ENCODE results near the gene GARIN1A. TPM values are rescaled to one million over a fixed set of nuclear protein-coding genes. Genes with fewer than 3 reads are reported as not detected.
"Not testable (repeated sequence)": the region's sequence is repeated elsewhere in the genome, so short reads cannot be mapped to it uniquely, and the experiment has no call there.

The GARIN1A gene
- total RNA-seq, 2 experiments from 2014 or later: 0.06 to 0.29 TPM

DNA sequence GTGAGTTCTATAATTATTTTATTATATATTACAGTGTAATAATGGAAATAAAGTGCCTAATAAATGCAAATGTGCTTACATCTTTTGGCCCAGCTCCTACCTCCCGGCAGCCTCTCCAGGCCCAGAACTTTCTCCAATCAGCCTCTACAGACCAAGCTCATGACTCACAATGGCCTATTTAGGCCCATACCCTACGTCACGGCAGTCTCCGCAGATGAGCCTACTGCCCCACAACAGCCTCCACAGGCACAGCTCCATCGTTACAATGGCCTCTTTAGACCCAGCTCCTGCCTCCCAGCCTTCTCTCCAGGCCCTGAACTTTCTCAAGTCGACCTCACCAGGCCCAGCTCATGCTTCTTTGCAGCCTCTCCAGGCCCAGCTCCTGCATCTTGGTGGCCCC lies 21.0 kb upstream of the GARIN1A start:
- BruUV-seq (replicated peaks): not testable (repeated sequence)

DNA sequence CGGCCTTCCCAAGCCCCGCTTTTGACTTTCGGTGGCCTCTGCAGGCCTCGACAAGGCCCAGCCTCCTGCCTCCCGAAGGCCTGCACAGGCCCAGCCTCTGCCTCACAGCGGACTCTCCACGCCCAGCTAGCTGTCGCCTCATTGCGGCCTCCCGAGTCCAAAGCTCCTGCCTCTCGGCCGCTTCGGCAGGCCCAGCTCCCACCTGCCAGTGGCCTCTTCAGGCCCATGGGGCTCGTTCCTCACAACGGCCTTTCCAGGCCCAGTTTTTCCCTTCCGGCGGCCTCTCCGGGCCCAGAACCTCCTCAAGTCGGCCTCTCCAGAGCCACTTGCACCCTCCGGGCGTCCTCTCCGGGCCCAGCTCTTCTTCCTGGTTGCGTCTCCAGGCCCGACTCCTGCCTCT lies 19.5 kb upstream of the GARIN1A start:
- H3K27ac ChIP-seq (ENCODE audit: low read depth, low read length, poor library complexity, severe bottlenecking); H3K9me3 ChIP-seq (ENCODE audit: low read length); H3K4me2 ChIP-seq (ENCODE audit: low read length); H3K4me1 ChIP-seq (ENCODE audit: insufficient read depth, low read length, poor library complexity, severe bottlenecking); H4K20me1 ChIP-seq (ENCODE audit: insufficient read depth, low read length); H2AFZ ChIP-seq (ENCODE audit: low read length); H3K79me2 ChIP-seq (ENCODE audit: insufficient read depth, low read depth, low read length); BruUV-seq (replicated peaks); H3K36me3 ChIP-seq (ENCODE audit: insufficient read depth, low read length); intact Hi-C loops (cut with micrococcal nuclease; ENCODE audit: unreplicated experiment); CTCF ChIA-PET (ENCODE audit: unreplicated experiment); DNase-seq (ENCODE audit: low spot score); H3K4me3 ChIP-seq (ENCODE audit: low read depth, low read length, poor library complexity, severe bottlenecking); H3K9me2 ChIP-seq (ENCODE audit: insufficient read depth, low read length): not testable (repeated sequence)
- POLR2A ChIA-PET: interaction anchor here (0.7 kb wide), 1 partner anchor 179 kb away, joined by 3 read pairs; no protein-coding TSS in a partner anchor

More for the DNA sequence above, 21.0 kb upstream of the GARIN1A start:
- DNase-seq (ENCODE audit: low spot score); H3K27ac ChIP-seq (ENCODE audit: low read depth, low read length, poor library complexity, severe bottlenecking); H3K9me2 ChIP-seq (ENCODE audit: insufficient read depth, low read length); intact Hi-C loops (cut with micrococcal nuclease; ENCODE audit: unreplicated experiment); H3K4me2 ChIP-seq (ENCODE audit: low read length); H4K20me1 ChIP-seq (ENCODE audit: insufficient read depth, low read length); H3K79me2 ChIP-seq (ENCODE audit: insufficient read depth, low read depth, low read length); POLR2A ChIA-PET; H3K4me1 ChIP-seq (ENCODE audit: insufficient read depth, low read length, poor library complexity, severe bottlenecking); H3K36me3 ChIP-seq (ENCODE audit: insufficient read depth, low read length); H3K9me3 ChIP-seq (ENCODE audit: low read length); H2AFZ ChIP-seq (ENCODE audit: low read length); CTCF ChIA-PET (ENCODE audit: unreplicated experiment); H3K4me3 ChIP-seq (ENCODE audit: low read depth, low read length, poor library complexity, severe bottlenecking): not testable (repeated sequence)

DNA sequence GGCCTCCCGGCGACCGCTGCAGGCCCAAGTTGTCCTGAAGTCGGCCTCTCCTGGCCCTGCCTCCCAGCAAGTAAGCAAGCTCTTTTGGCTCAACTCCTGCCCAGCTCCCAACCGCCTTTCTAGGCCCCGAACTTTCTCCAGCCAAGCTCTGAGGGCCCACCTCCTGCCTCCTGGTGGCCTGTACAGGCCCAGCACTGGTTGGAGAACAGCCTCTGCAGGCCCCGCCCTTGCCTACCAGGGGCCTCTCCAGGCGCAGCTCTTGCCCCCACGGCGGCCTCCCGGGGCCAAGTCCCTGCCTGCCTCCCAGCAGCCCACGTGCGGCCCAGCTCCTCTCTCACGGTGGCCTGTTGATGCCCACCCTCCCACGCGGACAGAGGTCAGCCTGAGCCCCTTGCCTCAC lies 18.9 kb upstream of the GARIN1A start:
- CTCF ChIA-PET (ENCODE audit: unreplicated experiment); H3K4me3 ChIP-seq (ENCODE audit: low read depth, low read length, poor library complexity, severe bottlenecking); H3K79me2 ChIP-seq (ENCODE audit: insufficient read depth, low read depth, low read length); BruUV-seq (replicated peaks); H3K9me2 ChIP-seq (ENCODE audit: insufficient read depth, low read length); H3K36me3 ChIP-seq (ENCODE audit: insufficient read depth, low read length); H3K27ac ChIP-seq (ENCODE audit: low read depth, low read length, poor library complexity, severe bottlenecking); H4K20me1 ChIP-seq (ENCODE audit: insufficient read depth, low read length); H3K9me3 ChIP-seq (ENCODE audit: low read length); intact Hi-C loops (cut with micrococcal nuclease; ENCODE audit: unreplicated experiment); H3K4me1 ChIP-seq (ENCODE audit: insufficient read depth, low read length, poor library complexity, severe bottlenecking); H3K4me2 ChIP-seq (ENCODE audit: low read length); DNase-seq (ENCODE audit: low spot score); H2AFZ ChIP-seq (ENCODE audit: low read length): not testable (repeated sequence)
- POLR2A ChIA-PET: interaction anchor here (0.7 kb wide), 1 partner anchor 179 kb away, joined by 3 read pairs; no protein-coding TSS in a partner anchor

DNA sequence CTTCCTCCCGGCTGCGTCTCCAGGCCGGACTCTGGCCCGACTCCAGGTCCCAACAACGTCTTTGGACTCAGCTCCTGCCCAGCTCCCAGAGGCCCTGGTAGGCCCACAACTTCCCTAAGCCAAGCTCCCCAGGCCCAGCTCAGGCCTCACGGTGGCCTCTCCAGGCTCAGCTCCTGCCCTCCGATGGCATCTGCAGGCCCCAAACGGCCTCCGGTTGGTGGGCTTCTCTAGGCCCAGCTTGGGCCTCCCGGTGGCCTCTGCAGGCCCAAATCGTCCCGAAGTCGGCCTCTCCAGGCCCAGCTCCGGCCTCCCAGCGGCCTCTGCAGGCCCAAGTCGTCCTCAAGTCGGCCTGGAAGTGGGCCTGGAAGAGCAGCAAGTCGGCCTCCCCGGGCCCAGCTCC lies 18.0 kb upstream of the GARIN1A start:
- H3K4me3 ChIP-seq (ENCODE audit: low read depth, low read length, poor library complexity, severe bottlenecking); H3K79me2 ChIP-seq (ENCODE audit: insufficient read depth, low read depth, low read length); H2AFZ ChIP-seq (ENCODE audit: low read length); BruUV-seq (replicated peaks); H3K36me3 ChIP-seq (ENCODE audit: insufficient read depth, low read length); CTCF ChIA-PET (ENCODE audit: unreplicated experiment); H3K4me1 ChIP-seq (ENCODE audit: insufficient read depth, low read length, poor library complexity, severe bottlenecking); H3K9me2 ChIP-seq (ENCODE audit: insufficient read depth, low read length); H3K4me2 ChIP-seq (ENCODE audit: low read length); intact Hi-C loops (cut with micrococcal nuclease; ENCODE audit: unreplicated experiment); H4K20me1 ChIP-seq (ENCODE audit: insufficient read depth, low read length); DNase-seq (ENCODE audit: low spot score); H3K9me3 ChIP-seq (ENCODE audit: low read length); H3K27ac ChIP-seq (ENCODE audit: low read depth, low read length, poor library complexity, severe bottlenecking); POLR2A ChIA-PET: not testable (repeated sequence)

DNA sequence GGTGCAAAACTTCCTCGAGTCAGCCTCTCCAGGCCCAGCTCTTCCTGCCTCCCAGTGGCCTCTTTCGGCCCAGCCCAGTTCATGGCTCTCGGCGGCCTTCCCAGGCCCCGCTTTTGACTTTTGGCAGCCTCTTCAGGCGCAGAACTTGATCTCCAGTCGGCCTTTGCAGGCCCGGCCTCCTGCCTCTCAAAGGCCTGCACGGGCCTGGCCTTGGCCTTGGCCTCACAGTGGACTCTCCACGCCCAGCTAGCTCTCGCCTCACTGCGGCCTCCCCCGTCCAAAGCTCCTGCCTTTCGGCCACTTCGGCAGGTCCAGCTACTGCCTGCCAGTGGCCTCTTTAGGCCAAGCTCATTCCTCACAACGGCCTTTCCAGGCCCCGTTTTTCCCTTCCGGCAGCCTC lies 17.6 kb upstream of the GARIN1A start:
- H3K4me1 ChIP-seq (ENCODE audit: insufficient read depth, low read length, poor library complexity, severe bottlenecking); CTCF ChIA-PET (ENCODE audit: unreplicated experiment); H3K36me3 ChIP-seq (ENCODE audit: insufficient read depth, low read length); BruUV-seq (replicated peaks); H3K9me3 ChIP-seq (ENCODE audit: low read length); POLR2A ChIA-PET; H3K9me2 ChIP-seq (ENCODE audit: insufficient read depth, low read length); H3K4me2 ChIP-seq (ENCODE audit: low read length); intact Hi-C loops (cut with micrococcal nuclease; ENCODE audit: unreplicated experiment); H3K27ac ChIP-seq (ENCODE audit: low read depth, low read length, poor library complexity, severe bottlenecking); H3K4me3 ChIP-seq (ENCODE audit: low read depth, low read length, poor library complexity, severe bottlenecking); H2AFZ ChIP-seq (ENCODE audit: low read length); H3K79me2 ChIP-seq (ENCODE audit: insufficient read depth, low read depth, low read length); H4K20me1 ChIP-seq (ENCODE audit: insufficient read depth, low read length); DNase-seq (ENCODE audit: low spot score): not testable (repeated sequence)

DNA sequence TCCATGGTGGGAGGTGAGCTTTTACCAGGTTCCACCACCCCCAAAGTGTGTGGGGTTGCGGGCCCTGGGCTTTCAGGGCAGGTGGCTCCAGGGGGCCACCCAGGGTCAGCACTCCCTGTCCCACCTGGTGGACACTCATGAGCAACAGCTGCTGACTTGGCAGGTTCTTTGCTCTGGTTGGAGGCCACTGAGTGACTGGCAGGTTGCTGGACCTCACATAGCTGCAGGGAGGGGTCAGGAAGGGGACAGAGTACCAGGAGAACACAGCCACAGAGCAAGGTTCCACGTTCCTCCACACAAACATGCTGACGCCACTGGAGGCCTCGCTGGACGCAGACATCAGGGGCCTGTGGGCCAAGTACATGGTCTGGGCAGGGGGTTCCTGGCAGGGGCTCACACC lies 13.7 kb upstream of the GARIN1A start:
- not testable (repeated sequence) for DNase-seq (ENCODE audit: low spot score); H3K9me3 ChIP-seq (ENCODE audit: low read length)

More for the DNA sequence above, 13.7 kb upstream of the GARIN1A start:
- POLR2A ChIA-PET; H4K20me1 ChIP-seq (ENCODE audit: insufficient read depth, low read length); H3K27ac ChIP-seq (ENCODE audit: low read depth, low read length, poor library complexity, severe bottlenecking); H3K4me2 ChIP-seq (ENCODE audit: low read length); H3K36me3 ChIP-seq (ENCODE audit: insufficient read depth, low read length); H2AFZ ChIP-seq (ENCODE audit: low read length); H3K4me3 ChIP-seq (ENCODE audit: low read depth, low read length, poor library complexity, severe bottlenecking); intact Hi-C loops (cut with micrococcal nuclease; ENCODE audit: unreplicated experiment); BruUV-seq (replicated peaks); H3K79me2 ChIP-seq (ENCODE audit: insufficient read depth, low read depth, low read length); H3K9me2 ChIP-seq (ENCODE audit: insufficient read depth, low read length); CTCF ChIA-PET (ENCODE audit: unreplicated experiment); H3K4me1 ChIP-seq (ENCODE audit: insufficient read depth, low read length, poor library complexity, severe bottlenecking): not testable (repeated sequence)

Data from OCI-LY7 (cell line).